Natural killer cell (primary cell): ENCODE data around the gene DPH2. TPM values are rescaled to one million over a fixed set of nuclear protein-coding genes. Genes with fewer than 3 reads are reported as not detected.

Source experiments
- ATAC-seq, 3 donors: fragments of 150-1000 bp in 2 of 3; fragments of 200-7000 bp in 1 of 3; cut with Tn5 transposase; 1 replicate in 1 of 3; 2 replicates in 2 of 3; pipeline ENCODE4 v1.10.0; 2021; ENCODE audit warnings: mild to moderate bottlenecking in 2 of 3, moderate library complexity in 2 of 3
- DNase-seq, 2 donors: peaks; one replicate each; pipeline versions ENCODE4 v3.0.0 to v3.0.0-alpha.2; 2013 to 2021; ENCODE audit warnings: mixed read lengths in 1 of 2
- H3K27ac ChIP-seq: one replicate; pipeline ENCODE4 v1.5.1; 2013; ENCODE audit warnings: mild to moderate bottlenecking, low read length
- H3K27me3 ChIP-seq: one replicate; pipeline ENCODE4 v1.6.1; 2013; ENCODE audit warnings: low read length; ENCODE audit not compliant: control insufficient read depth, insufficient read depth
- H3K36me3 ChIP-seq: one replicate; pipeline ENCODE4 v1.6.1; 2013; ENCODE audit warnings: low read length; ENCODE audit not compliant: control insufficient read depth, insufficient read depth
- H3K4me1 ChIP-seq: one replicate; pipeline ENCODE4 v1.6.1; 2013; ENCODE audit warnings: low read length; ENCODE audit not compliant: control insufficient read depth, insufficient read depth
- H3K4me3 ChIP-seq: one replicate; pipeline ENCODE4 v1.5.1; 2013; ENCODE audit warnings: low read length
- H3K9me3 ChIP-seq: one replicate; pipeline ENCODE4 v1.6.1; 2013; ENCODE audit warnings: low read length; ENCODE audit not compliant: control insufficient read depth, insufficient read depth
- H3K27ac Mint-ChIP-seq, 2 donors: one replicate each; pipeline ENCODE4 v1.8.0; 2022; ENCODE audit warnings: mild to moderate bottlenecking in 2 of 2, mixed read lengths in 2 of 2, moderate library complexity in 1 of 2
- H3K27me3 Mint-ChIP-seq, 2 donors: one replicate each; pipeline ENCODE4 v1.8.0; 2022; ENCODE audit warnings: low read depth in 2 of 2, mixed read lengths in 2 of 2
- H3K36me3 Mint-ChIP-seq: one replicate; pipeline ENCODE4 v1.8.0; 2022; ENCODE audit warnings: mixed read lengths
- H3K4me1 Mint-ChIP-seq, 2 donors: one replicate each; pipeline ENCODE4 v1.8.0; 2022; ENCODE audit warnings: mixed read lengths in 2 of 2
- H3K4me3 Mint-ChIP-seq: one replicate; pipeline ENCODE4 v1.8.0; 2022; ENCODE audit warnings: mild to moderate bottlenecking, moderate library complexity, mixed read lengths
- H3K9me3 Mint-ChIP-seq, 2 donors: one replicate each; pipeline ENCODE4 v1.8.0; 2022; ENCODE audit warnings: mixed read lengths in 2 of 2
- WGBS: methylation state at CpG from one replicate; pipeline ENCODE4 v1.1.7; 2013; ENCODE audit warnings: missing lambda C conversion rate; ENCODE audit not compliant: insufficient coverage; 5-methylcytosine and 5-hydroxymethylcytosine counted together
- intact Hi-C: fragments of 100-400 bp; cut with micrococcal nuclease; formaldehyde crosslinking; loops from one replicate; pipeline ENCODE4 v1.14.2; 2022
- total RNA-seq, 4 donors: library from RNA; stranded (reverse); fragments of 120-200 nt in 1 of 4; gene quantifications; one replicate each; pipeline versions ENCODE4 v1.2.3 to v1.2.4, GENCODE V29; 2013 to 2022
- TF ChIP-seq, protein P1 (sequence below): fragments of 200-600 bp; IDR thresholded peaks from one replicate; pipeline ENCODE4 v1.8.0; 2022; ENCODE audit warnings: antibody characterized with exemption

DPH2 gene
- total RNA-seq, 3 donors from 2014 or later (not counting 1 experiment from before 2014, with no cell fraction given): 18.2 to 27.3 (median 18.8) TPM

DNA sequence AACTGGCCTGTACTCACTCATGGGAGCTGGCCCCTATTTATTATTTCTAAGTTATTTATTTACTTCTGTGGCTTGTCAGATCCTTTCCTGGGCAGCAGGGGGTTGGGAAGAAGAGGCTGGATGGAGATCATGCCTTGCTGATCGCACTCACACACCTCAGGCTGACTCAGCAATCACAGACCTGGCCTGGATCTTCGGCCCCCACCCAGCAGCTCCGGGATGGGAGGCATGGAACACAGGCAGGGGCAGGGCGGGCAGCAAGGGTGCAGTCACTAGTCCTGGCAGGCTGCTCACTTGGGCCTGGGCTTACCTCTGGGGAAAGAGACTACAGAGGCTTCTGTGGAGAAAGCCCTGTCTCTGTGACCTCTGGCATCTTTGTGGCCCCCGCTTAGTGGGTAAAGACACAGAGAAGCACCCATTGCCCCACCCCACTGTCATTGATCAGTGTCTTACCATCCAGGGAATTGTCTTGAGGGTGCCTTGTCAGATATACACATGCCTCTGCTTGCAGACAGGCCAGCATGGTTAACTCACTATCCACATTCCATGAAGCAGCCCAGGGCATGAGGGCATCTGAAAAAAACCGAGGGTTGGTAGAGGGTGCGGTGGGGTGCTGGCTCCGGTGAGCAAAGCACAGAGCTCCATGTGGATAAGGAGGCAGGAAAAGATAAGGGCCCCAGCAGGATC, 32.5 kb upstream of the DPH2 start:
- Histone ChIP-seq H3K36me3 (no peaks in the 10 kb centered on the region), H3K4me1 (peaks cover 30% of the 10 kb centered on the region), H3K27me3 (peaks cover 31% of the 10 kb centered on the region), H3K27ac (no peak overlapping the region), H3K4me3 (no peak overlapping the region), H3K9me3 (no peaks in the 10 kb centered on the region)
- no peak overlapping the region for H3K4me3 Mint-ChIP-seq
- no peak overlapping the region for H3K27ac Mint-ChIP-seq
- TF ChIP-seq, protein P1, sequence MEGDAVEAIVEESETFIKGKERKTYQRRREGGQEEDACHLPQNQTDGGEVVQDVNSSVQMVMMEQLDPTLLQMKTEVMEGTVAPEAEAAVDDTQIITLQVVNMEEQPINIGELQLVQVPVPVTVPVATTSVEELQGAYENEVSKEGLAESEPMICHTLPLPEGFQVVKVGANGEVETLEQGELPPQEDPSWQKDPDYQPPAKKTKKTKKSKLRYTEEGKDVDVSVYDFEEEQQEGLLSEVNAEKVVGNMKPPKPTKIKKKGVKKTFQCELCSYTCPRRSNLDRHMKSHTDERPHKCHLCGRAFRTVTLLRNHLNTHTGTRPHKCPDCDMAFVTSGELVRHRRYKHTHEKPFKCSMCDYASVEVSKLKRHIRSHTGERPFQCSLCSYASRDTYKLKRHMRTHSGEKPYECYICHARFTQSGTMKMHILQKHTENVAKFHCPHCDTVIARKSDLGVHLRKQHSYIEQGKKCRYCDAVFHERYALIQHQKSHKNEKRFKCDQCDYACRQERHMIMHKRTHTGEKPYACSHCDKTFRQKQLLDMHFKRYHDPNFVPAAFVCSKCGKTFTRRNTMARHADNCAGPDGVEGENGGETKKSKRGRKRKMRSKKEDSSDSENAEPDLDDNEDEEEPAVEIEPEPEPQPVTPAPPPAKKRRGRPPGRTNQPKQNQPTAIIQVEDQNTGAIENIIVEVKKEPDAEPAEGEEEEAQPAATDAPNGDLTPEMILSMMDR: no peak
- peaks cover 19 to 28% of the 10 kb centered on the region in 2 donors for H3K27me3 Mint-ChIP-seq
- intact Hi-C loops: no loop called here
- no peaks in the 10 kb centered on the region for H3K9me3 Mint-ChIP-seq
- ATAC-seq: no peak
- H3K36me3 Mint-ChIP-seq: no peaks in the 10 kb centered on the region
- H3K4me1 Mint-ChIP-seq: peaks cover 0 to 25% of the 10 kb centered on the region in 2 donors
- 96% methylated on average over 8 of the region's 8 CpGs for WGBS
- no peak for DNase-seq

DNA sequence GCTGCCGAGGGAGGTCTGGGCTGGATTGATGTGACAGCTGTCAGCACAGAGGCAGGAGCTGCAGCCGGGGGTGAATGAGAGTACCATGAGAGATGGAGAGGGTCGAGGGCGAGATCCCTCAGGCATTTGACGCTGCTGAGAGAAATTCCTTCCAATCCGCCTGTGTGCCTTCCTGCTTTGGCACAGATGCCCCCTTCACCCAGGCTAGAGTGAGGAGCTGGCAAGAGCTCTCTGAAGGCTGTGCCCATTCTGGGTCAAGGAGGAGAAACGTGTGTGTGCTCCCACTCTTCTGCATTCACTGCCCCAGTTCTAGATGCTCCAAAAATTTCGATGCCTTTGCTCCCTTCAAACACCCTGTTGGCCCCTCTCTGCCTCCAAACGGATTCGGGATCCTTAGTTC, 31.4 kb upstream of the DPH2 start:
- TF ChIP-seq, protein P1: no peak
- DNase-seq: no peak
- no peaks in the 10 kb centered on the region for H3K9me3 Mint-ChIP-seq
- intact Hi-C loops: no loop called here
- peaks cover 9 to 22% of the 10 kb centered on the region in 2 donors for H3K27me3 Mint-ChIP-seq
- Histone ChIP-seq H3K27ac (no peak overlapping the region), H3K4me3 (no peak overlapping the region), H3K27me3 (peaks cover 23% of the 10 kb centered on the region), H3K4me1 (peaks cover 26% of the 10 kb centered on the region), H3K9me3 (no peaks in the 10 kb centered on the region), H3K36me3 (no peaks in the 10 kb centered on the region)
- H3K4me1 Mint-ChIP-seq: peaks cover 0 to 27% of the 10 kb centered on the region in 2 donors
- no peak overlapping the region for H3K4me3 Mint-ChIP-seq
- H3K36me3 Mint-ChIP-seq: no peaks in the 10 kb centered on the region
- ATAC-seq: no peak
- no peak overlapping the region for H3K27ac Mint-ChIP-seq
- 93% methylated on average over 10 of the region's 10 CpGs for WGBS

DNA sequence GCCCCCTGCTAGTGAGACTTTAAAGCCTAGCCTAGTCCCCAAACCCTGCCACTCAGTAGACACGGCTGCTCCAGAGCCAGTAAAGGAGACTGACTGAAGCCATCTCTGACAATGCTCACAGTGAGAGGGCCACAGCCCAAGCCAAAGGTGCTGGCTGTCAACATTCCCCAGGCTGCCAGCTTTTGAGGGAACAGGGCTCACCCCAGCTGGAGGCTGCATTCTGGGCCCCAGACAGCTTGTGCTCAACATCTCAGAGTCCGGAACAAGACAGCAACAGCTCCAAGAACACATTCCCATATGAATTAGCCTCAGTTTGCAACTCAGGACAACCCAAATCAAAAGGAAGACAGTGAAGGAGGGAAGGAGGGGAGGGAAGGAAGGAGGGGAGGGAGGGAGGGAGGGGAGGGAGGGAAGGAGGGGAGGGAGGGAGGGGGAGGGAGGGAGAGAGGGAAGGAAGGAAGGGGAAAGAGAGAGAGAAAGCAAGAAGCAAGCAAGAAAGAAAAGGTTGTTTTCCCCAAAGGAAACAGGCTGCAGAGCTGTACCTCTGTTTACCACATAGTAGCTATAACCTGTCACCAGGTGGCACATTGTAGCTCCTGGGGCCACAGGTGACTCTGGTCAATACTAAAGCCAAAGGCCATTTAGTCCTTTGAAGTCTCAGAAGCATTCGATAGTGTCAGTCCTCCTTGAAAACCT, 30.8 kb upstream of the DPH2 start:
- Mint-ChIP-seq H3K27me3 (peaks cover 5 to 18% of the 10 kb centered on the region in 2 donors), H3K9me3 (no peaks in the 10 kb centered on the region), H3K4me1 (peaks cover 0 to 23% of the 10 kb centered on the region in 2 donors), H3K4me3 (no peak overlapping the region), H3K36me3 (no peaks in the 10 kb centered on the region), H3K27ac (no peak overlapping the region)
- ATAC-seq (no peak), DNase-seq (no peak)
- intact Hi-C loops: no loop called here
- Histone ChIP-seq H3K4me3 (no peak overlapping the region), H3K9me3 (no peaks in the 10 kb centered on the region), H3K27ac (no peak overlapping the region), H3K36me3 (no peaks in the 10 kb centered on the region), H3K27me3 (peaks cover 17% of the 10 kb centered on the region), H3K4me1 (peaks cover 19% of the 10 kb centered on the region)
- 90% methylated on average over 2 of the region's 3 CpGs for WGBS
- TF ChIP-seq, protein P1: no peak
